Activated naive CD4-positive, alpha-beta T cell treated with anti-CD3 and anti-CD28 coated beads, Interleukin-2, amount 10 ng/mL, durations not matched to agents 5 hours and 36 hours (primary cell): Measurements from ENCODE around the gene ADAMTS13. TPM values are rescaled to one million over a fixed set of nuclear protein-coding genes. Genes with fewer than 3 reads are reported as not detected.

Experiments
- total RNA-seq, 2 experiments: library from RNA; stranded (reverse); gene quantifications; one replicate each; pipeline ENCODE4 v1.2.3, GENCODE V29; 2021

The ADAMTS13 gene
- total RNA-seq, result 1 to 10 TPM; 1.6 to 1.7 TPM

DNA sequence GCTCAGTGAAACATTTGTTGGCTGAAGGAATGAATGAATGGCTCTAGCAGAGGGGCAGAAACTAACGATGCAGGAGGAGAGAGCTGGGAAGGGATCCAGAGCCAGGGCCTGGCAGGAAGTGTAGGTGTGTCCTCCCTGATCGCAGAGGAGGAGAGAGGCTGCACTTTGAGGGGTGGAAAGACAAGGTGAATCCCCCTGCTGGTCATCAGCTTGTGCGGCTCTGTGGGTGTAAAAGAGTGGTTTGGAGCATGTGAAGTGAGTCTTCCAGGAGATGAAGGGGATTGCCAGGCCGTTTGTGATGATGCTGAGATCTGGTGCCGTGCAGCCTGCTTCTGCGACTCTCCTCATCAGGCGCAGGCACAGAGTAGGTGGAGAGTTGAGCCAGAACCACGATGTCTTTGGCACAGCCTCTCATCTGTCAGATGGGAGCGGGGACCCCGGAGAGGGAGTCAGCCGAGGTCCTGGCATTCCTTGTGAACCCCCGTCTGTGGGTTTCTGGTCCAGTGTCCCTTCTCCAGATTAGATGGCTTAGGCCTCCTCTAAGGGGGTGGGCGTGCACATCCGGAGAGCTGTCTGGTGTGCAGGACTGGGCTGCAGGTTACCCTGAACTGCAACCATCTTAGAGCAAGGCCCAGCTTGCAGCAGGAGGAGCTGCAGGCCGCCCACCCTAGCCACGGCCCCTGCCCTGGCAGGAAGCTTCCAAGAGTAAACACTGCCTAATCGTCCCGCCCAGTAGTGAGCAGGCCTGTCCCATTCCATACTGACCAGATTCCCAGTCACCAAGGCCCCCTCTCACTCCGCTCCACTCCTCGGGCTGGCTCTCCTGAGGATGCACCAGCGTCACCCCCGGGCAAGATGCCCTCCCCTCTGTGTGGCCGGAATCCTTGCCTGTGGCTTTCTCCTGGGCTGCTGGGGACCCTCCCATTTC lies at the start of gene ADAMTS13:
Gene ADAMTS13, plus strand, starts transcription at position 753 of the 928 bp plus-strand sequence. Its CDS starts 77 bp downstream, at position 830.

DNA sequence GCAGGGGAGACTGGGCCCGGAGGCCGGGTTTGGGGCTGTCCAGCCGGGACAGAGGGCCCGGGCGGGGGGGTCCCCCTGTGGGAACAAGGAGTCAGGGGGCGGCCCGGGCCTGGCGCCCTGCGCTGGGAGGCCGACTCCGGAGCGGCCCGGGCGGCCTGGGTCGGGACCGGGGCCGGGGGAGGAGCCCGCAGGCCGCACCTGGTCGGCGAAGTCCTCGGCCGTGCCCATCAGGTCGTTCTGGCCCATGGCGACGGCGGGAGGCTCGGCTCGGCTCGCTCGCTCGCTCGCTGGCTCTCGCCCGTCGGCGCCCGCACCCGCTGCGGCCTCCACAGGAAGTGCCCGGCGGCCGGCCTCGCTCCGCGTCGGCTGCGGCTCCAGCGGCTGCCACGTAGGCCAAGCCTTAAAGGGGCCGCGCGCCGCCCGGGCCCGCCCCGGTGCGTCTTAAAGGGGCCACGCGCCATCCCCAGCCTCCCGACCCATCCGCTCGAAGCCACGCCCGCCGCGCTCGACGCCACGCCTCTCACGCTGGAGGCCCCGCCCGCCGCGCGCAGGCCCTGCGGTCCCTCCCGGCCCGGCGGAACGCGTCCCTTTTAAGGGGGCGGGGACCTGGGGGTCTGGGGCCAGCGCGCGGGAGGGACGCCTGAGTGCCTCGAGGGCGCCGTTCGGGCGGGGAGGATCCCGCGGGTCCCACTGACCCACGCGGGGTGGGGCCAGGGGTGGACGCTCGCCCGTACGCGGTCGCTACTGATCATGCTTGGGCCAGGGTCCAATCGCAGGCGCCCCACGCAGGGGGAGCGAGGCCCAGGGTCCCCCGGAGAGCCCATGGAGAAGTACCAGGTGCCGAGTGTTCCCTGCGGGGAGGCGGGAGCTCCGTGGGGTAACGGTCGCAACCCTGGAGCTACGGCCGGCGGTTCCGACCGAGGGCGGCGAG lies 46.2 kb upstream of the ADAMTS13 start, which contains the start of the genes STKLD1 and SURF4:
Gene STKLD1, plus strand, starts transcription at position 643 of the 931 bp plus-strand sequence. Its CDS starts 108 bp downstream, at position 751.
Gene SURF4, minus strand, starts transcription at position 337 of the 931 bp plus-strand sequence. Its CDS starts 91 bp downstream, at position 246.

DNA sequence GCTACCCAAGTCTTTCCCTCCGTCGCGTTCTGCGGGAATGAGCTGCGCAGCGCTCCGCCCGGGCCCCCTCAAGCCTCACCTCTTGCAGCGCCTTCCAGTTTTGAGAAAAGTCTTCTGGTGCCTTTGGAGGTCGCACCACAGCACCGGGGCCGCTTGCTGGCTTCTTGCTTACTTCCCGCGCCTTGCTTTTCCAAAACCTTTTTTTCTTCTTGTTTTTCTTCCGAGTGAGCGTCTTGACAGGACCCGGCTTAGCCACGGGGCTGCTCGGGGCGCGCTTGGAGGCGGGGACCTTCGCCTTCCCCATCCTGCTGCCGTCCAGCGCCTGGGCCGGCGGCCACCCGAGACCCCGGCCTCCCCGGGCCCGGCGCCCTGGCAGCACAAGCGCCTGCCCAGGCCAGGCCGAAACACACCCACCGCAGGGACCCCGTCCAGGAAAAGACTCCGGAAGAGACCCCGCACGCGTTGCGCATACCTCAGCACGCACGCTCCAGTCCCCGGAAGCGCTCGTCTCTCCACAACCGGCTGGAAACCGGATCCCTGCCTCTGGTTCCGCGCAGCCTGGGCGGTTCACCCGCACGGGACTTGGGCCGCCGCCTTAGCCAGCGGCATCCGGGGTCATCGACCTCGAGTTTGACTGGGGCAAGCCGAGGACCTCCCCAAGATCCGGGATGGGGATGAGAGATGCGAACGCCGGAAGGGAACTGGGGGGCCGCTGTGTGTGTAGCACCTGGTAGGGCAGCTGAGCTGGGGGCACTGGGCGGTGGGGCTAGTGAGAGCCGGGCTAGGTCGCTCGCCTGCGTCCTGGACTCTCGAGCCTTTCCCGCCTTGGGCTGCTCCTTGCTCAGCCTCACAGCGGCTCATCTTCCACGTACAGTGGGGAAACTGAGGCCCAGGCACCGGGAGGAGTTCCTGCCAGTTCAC lies 4.4 kb upstream of the ADAMTS13 start, which contains the start of gene REXO4:
Gene REXO4, minus strand, starts transcription at position 470 of the 921 bp plus-strand sequence. Its CDS starts 166 bp downstream, at position 304.

DNA sequence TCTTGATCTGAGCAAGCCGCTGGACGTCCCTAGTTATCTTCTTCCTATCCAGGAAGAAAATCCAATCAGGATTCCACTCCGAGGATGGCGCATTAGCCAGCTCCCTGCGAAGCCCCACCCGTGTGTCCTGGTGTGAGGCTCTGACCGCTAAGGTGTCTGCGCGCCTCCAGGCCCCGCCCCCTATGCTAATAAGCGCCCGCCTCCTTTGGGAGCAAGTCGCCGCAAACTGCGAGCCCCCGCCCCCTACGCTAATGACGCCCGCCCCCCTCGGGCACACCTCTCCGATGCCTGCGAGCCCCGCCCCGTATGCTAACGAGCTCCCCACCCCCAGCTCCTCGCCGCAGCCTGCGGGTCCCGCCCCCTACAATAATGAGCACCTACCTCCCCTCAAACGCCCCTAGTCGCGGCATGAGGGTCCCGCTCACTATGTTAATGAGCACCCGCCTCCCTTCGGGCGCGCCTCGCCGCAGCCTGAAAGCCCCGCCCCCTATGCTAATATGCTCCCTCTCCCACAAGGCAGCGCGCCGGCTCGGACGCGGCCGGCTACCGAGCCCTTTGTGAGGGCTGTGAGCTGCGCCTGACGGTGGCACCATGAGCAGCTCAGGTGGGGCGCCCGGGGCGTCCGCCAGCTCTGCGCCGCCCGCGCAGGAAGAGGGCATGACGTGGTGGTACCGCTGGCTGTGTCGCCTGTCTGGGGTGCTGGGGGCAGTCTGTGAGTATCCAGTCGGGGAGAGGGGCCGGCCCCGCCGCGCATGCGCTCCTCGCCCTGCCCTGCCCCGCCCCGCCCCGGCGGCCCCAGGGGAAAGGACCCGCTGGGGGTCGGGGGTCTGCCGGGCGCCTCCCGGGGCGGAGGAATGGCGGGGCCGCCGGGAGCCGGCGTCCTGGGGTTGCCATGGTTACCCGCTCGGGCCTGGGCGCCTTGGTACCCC lies 37.6 kb downstream of the ADAMTS13 start, which contains the start of gene CACFD1:
Gene CACFD1, plus strand, starts transcription at position 503 of the 929 bp plus-strand sequence. Its CDS starts 89 bp downstream, at position 592.

DNA sequence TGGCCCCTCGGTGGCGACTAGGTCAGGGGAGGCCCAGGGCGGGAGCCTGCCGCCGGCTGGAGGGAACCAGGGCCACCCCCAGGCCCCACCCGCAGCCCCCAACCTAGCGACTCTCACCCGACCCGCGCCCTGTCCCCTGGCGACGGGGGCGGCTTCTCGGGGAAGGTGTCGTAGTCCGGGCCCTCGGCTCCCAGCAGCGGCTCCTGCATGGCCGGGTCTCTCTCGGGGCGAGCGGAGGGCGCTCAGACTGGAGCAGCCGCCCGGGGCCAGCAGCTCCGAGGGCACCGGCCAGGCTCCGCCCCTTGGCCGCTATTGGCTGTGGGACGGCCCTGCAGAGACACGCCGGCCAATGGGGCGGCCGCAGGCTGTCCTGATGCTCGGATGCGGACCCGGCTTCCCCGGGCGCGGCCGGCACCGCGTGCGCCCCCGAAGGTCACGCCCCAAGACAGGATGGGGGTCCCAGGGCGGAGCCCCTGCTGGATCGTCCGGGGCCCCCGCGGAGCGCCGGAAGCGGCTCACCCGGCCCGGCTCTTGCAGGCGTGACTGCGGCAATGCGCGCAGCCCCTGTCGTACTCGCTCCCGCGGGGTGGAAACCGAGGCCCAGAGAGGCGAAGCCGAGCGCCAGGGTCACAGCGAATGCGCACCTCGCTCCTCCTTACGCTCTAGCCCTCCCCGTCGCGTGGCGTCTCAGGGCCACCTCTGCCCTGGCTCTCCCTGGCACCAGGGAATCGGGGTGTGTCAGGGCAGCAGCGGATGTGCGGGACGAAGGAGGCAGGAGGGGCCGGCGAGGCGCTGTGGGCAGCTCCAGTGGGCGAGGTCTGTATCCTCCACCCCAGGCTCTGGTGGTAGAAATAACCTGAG lies 56.9 kb downstream of the ADAMTS13 start, which contains the start of gene SLC2A6:
Gene SLC2A6, minus strand, starts transcription at position 249 of the 861 bp plus-strand sequence. Its CDS starts 40 bp downstream, at position 209.

Other genes starting within 250 kb of the ADAMTS13 start
- not detected for gene OBP2B, start 213.1 kb upstream of the ADAMTS13 start, total RNA-seq
- gene ABO, start 147.2 kb upstream of the ADAMTS13 start, total RNA-seq, result under 1 TPM; 0.22 to 0.50 TPM
- 10 to 100 TPM; 17.0 to 17.9 TPM for gene SURF6, start 86.2 kb upstream of the ADAMTS13 start, total RNA-seq
- 10 to 100 TPM; 22.9 to 23.1 TPM for gene MED22, start 74.2 kb upstream of the ADAMTS13 start, total RNA-seq
- gene RPL7A, start 74.1 kb upstream of the ADAMTS13 start, total RNA-seq, result 1,000 to 10,000 TPM; 2,499 to 2,534 TPM
- 10 to 100 TPM; 38.3 to 40.0 TPM for gene SURF1, start 65.9 kb upstream of the ADAMTS13 start, total RNA-seq
- 10 to 100 TPM; 15.1 to 16.5 TPM for gene SURF2, start 65.8 kb upstream of the ADAMTS13 start, total RNA-seq
- 100 to 1,000 TPM; 127 to 138 TPM for gene SURF4, start 46.3 kb upstream of the ADAMTS13 start, total RNA-seq
- gene STKLD1, start 46.0 kb upstream of the ADAMTS13 start, total RNA-seq, result 1 to 10 TPM; 1.0 to 1.1 TPM
- 10 to 100 TPM; 22.1 to 27.4 TPM for gene REXO4, start 4.4 kb upstream of the ADAMTS13 start, total RNA-seq
- 1 to 10 TPM; 1.6 to 1.9 TPM for gene CACFD1, start 37.6 kb downstream of the ADAMTS13 start, total RNA-seq
- 1 to 10 TPM; 3.0 TPM for gene SLC2A6, start 56.7 kb downstream of the ADAMTS13 start, total RNA-seq
- gene MYMK, start 102.6 kb downstream of the ADAMTS13 start, total RNA-seq, result not detected
- not detected for gene ADAMTSL2, start 112.3 kb downstream of the ADAMTS13 start, total RNA-seq
- gene FAM163B, start 187.0 kb downstream of the ADAMTS13 start, total RNA-seq, result not detected
- not detected for gene DBH, start 214.0 kb downstream of the ADAMTS13 start, total RNA-seq